Lower lobe of right lung (tissue), 2 donors: ENCODE measurements around the gene EXOSC7. TPM values are rescaled to one million over a fixed set of nuclear protein-coding genes. Genes with fewer than 3 reads are reported as not detected.

Experiments used
- ATAC-seq, 2 donors: fragments of 200-7000 bp; cut with Tn5 transposase; one replicate each; pipeline ENCODE4 v1.9.1; 2020 to 2022; ENCODE audit warnings: mild to moderate bottlenecking in 2 of 2, moderate library complexity in 2 of 2
- DNase-seq: peaks from one replicate; pipeline ENCODE4 v3.0.0-alpha.2; 2020
- H3K27ac ChIP-seq: fragments of 200-600 bp; one replicate; pipeline ENCODE4 v1.8.0; 2022
- H3K27me3 ChIP-seq: fragments of 200-600 bp; one replicate; pipeline ENCODE4 v1.8.0; 2022; ENCODE audit warnings: low read depth
- H3K36me3 ChIP-seq: fragments of 200-600 bp; one replicate; pipeline ENCODE4 v1.8.0; 2022; ENCODE audit warnings: mild to moderate bottlenecking
- H3K4me1 ChIP-seq: fragments of 200-600 bp; one replicate; pipeline ENCODE4 v1.8.0; 2022
- H3K4me3 ChIP-seq: fragments of 200-600 bp; one replicate; pipeline ENCODE4 v1.8.0; 2022; ENCODE audit warnings: mild to moderate bottlenecking
- H3K9me3 ChIP-seq: fragments of 200-600 bp; one replicate; pipeline ENCODE4 v1.8.0; 2022
- intact Hi-C: fragments of 100-400 bp; cut with DNase I; formaldehyde crosslinking; loops from one replicate; pipeline ENCODE4 v1.11.0; 2022
- total RNA-seq: library from RNA; stranded (reverse); fragmentation: NEBNext Ultra II Directional; extraction: Animal tissue kit (Norgen Biotek cat#: 25700); gene quantifications from one replicate; pipeline ENCODE4 v1.2.1, GENCODE V29; 2021
- TF ChIP-seq, protein P1 (sequence below): fragments of 200-600 bp; IDR thresholded peaks from one replicate; pipeline ENCODE4 v1.8.0; 2022; ENCODE audit warnings: antibody characterized with exemption, mild to moderate bottlenecking
- donor health status: DM: no; HTN: yes; CAD: no; lungs with severe emphysema.

Gene EXOSC7
- total RNA-seq, 1 donor from 2014 or later = 32.9 TPM

DNA sequence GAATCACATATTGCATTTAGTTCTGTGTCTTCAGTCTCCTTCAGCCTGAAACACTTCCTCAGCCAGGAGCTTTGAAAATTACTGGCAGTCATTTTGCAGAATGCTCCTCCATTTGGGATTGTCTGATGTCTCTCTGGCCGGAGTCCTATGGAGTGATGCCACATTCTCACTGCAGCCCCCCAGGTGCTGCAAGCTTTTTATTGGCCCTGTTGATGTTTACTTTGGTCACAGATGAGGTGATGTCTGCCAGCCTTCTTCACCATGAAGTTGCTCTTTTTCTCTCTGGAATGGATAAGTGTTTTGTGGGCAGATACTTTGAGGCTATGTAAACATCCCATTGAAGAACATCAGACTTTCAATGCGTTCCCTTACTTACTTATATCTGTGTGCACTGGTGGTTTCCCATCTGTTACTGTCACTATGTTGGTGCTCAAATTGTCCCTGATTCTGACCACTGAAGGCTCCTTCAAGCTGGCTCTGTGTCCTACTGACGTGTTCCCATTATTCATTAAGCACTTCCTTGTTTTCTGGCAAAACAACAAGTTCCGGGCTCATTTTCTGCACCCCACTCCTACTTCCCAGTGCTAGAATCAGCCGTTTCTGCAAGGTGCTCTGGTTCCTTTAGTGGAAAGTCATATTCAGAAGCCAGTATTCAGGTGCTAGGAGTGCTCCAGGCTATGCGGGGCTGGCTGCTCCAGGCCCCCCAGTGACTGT is 48.7 kb downstream of the EXOSC7 start:
- intact Hi-C loops = no loop called here
- Histone ChIP-seq H3K9me3 (no peaks in the 10 kb centered on the region), H3K27ac (peak overlapping the region; percentile 77), H3K4me1 (peaks cover 35% of the 10 kb centered on the region), H3K36me3 (no peaks in the 10 kb centered on the region), H3K27me3 (no peaks in the 10 kb centered on the region), H3K4me3 (no peak overlapping the region)
- TF ChIP-seq, protein P1, sequence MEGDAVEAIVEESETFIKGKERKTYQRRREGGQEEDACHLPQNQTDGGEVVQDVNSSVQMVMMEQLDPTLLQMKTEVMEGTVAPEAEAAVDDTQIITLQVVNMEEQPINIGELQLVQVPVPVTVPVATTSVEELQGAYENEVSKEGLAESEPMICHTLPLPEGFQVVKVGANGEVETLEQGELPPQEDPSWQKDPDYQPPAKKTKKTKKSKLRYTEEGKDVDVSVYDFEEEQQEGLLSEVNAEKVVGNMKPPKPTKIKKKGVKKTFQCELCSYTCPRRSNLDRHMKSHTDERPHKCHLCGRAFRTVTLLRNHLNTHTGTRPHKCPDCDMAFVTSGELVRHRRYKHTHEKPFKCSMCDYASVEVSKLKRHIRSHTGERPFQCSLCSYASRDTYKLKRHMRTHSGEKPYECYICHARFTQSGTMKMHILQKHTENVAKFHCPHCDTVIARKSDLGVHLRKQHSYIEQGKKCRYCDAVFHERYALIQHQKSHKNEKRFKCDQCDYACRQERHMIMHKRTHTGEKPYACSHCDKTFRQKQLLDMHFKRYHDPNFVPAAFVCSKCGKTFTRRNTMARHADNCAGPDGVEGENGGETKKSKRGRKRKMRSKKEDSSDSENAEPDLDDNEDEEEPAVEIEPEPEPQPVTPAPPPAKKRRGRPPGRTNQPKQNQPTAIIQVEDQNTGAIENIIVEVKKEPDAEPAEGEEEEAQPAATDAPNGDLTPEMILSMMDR = no peak
- no peak for DNase-seq
- peak; percentile 6 to 38 for ATAC-seq

DNA sequence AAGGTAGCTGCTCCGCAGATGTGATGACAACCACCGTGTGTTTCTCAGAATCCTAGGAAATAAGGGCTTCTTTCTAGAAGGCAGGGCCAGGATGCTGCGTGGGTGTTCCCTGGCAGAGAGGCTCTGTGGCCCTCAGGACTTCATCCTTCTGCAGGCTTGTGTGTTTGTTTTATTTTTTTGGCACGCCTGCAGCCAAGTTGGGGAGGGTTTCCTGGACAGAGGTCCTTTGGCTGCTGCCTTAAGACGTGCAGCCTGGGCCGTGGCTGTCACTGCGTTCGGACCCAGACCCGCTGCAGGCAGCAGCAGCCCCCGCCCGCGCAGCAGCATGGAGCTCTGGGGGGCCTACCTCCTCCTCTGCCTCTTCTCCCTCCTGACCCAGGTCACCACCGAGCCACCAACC is 50.0 kb downstream of the EXOSC7 start, which contains the start of gene CLEC3B:
TSS of gene CLEC3B (plus strand) at position 266 of the 400 bp plus-strand sequence. CDS start at position 326, 60 bp downstream.
- H3K9me3 ChIP-seq = no peaks in the 10 kb centered on the region
- DNase-seq = peak; percentile 58
- intact Hi-C loops = no loop called here
- peaks cover 41% of the 10 kb centered on the region for H3K4me1 ChIP-seq
- H3K27me3 ChIP-seq = no peaks in the 10 kb centered on the region
- H3K4me3 ChIP-seq = peak within 1 kb of the TSS; percentile 52
- H3K27ac ChIP-seq = peak within 1 kb of the TSS; percentile 77
- TF ChIP-seq, protein P1 = no peak
- peaks cover 1% of the 10 kb centered on the region for H3K36me3 ChIP-seq
- ATAC-seq = peak; percentile 56 to 58

DNA sequence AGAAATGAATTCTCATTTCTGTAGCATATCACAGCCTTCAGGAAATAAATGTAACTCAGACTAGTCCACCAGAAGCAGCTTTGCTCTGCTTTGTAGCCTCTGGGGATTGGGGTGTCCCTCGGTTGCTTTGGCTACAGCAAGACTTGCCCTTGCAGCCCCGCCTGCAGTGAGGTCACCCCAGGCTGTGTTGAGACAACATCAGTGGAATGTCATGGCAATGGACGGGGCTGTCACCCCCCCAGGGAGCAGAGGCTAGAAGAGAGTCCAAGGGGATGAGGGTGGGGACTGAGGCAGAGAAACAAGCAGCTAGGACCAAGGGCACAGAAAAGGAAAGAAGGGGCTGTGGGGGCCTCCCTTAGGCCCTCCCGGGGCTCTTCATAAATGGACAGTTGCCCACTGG is 50.9 kb downstream of the EXOSC7 start:
- peaks cover 10% of the 10 kb centered on the region for H3K36me3 ChIP-seq
- peak overlapping the region; percentile 77 for H3K27ac ChIP-seq
- intact Hi-C loops = no loop called here
- H3K27me3 ChIP-seq = no peaks in the 10 kb centered on the region
- peak; percentile 49 to 58 for ATAC-seq
- DNase-seq = peak; percentile 57
- TF ChIP-seq, protein P1 = no peak
- H3K9me3 ChIP-seq = no peaks in the 10 kb centered on the region
- H3K4me1 ChIP-seq = peaks cover 33% of the 10 kb centered on the region
- peak overlapping the region; percentile 52 for H3K4me3 ChIP-seq

DNA sequence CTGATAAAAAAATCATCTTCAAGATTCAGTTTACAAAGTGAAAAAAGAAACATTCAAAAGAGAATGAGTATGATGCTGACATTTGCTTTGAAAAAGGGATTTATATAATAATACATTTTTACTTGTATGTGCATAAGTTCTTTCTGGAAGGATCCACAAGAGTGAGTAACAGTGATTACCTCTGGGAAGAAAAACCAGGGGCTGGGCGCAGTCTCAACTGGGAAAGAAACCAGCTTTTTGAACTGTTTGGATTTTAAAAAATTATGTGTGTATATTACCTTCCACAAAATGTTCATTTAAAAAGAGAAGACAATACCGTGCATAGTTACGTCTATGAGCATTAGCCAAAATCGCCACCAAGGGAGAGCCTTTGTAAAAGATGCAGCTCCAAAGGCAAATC is 51.4 kb downstream of the EXOSC7 start:
- DNase-seq (no peak), ATAC-seq (no peak)
- Histone ChIP-seq H3K27me3 (no peaks in the 10 kb centered on the region), H3K4me1 (peaks cover 32% of the 10 kb centered on the region), H3K9me3 (no peaks in the 10 kb centered on the region), H3K27ac (peak overlapping the region; percentile 77), H3K36me3 (peaks cover 12% of the 10 kb centered on the region), H3K4me3 (peak overlapping the region; percentile 52)
- intact Hi-C loops = no loop called here
- TF ChIP-seq, protein P1 = no peak

DNA sequence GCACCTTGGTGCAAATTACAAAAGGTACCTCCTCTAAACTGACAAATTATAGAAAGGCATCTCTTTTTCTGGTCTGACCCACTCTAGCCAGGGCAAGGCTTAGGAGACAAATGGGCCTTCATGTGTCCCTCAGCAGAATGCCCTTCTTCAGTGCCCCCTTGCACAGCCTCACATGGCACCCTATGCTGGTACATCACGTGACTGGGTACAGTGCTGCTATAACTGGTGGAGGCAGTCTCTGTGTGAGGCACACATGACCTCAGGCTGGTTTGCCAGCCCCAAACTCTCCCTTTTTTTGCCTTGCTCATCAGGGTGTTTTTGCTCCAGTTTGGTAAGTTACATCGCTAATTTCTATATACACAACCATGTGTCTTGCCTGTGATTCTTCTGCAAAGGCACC is 53.2 kb downstream of the EXOSC7 start:
- H3K4me3 ChIP-seq = peak overlapping the region; percentile 52
- H3K4me1 ChIP-seq = peaks cover 48% of the 10 kb centered on the region

More for the DNA sequence above, 53.2 kb downstream of the EXOSC7 start:
- intact Hi-C loops = no loop called here
- Histone ChIP-seq H3K27ac (peak overlapping the region; percentile 77), H3K9me3 (no peaks in the 10 kb centered on the region), H3K36me3 (peaks cover 12% of the 10 kb centered on the region), H3K27me3 (no peaks in the 10 kb centered on the region)
- DNase-seq (no peak), ATAC-seq (no peak)
- TF ChIP-seq, protein P1 = no peak
